SK-N-SH (cell line): ENCODE data around the gene INPPL1.

Source experiments
- CHD2 ChIP-seq: fragments of 150-350 bp; IDR thresholded peaks from 2 replicates; pipeline ENCODE4 v1.6.1; 2018; ENCODE audit warnings: low read length; ENCODE audit not compliant: partially characterized antibody
- FOXJ3 ChIP-seq: sonication (generic); formaldehyde crosslinking; IDR thresholded peaks from 2 replicates; pipeline ENCODE4 v1.5.1; 2020; ENCODE audit warnings: mild to moderate bottlenecking, missing genetic modification reagents
- GATA2 ChIP-seq: sonication (generic); formaldehyde crosslinking; IDR thresholded peaks from 2 replicates; pipeline ENCODE4 v1.5.0; 2020; ENCODE audit warnings: mild to moderate bottlenecking, missing genetic modification reagents
- POLR2AphosphoS5 ChIP-seq: IDR thresholded peaks from 2 replicates; pipeline ENCODE4 v1.6.1; 2012; ENCODE audit warnings: low read depth, low read length
- SIN3A ChIP-seq: IDR thresholded peaks from 2 replicates; pipeline ENCODE4 v1.6.1; 2012; ENCODE audit warnings: low read depth, mild to moderate bottlenecking, low read length, moderate library complexity, borderline replicate concordance
- SMC3 ChIP-seq: IDR thresholded peaks from 2 replicates; pipeline ENCODE4 v1.6.1; 2012; ENCODE audit warnings: low read depth, low read length, improper control_type of control experiment
- TAF1 ChIP-seq: IDR thresholded peaks from 2 replicates; pipeline ENCODE4 v1.6.1; 2012; ENCODE audit warnings: low read depth, mild to moderate bottlenecking, low read length, moderate library complexity, borderline replicate concordance
- YY1 ChIP-seq: IDR thresholded peaks from 2 replicates; pipeline ENCODE4 v1.4.0; 2012; ENCODE audit warnings: low read depth, mild to moderate bottlenecking
- TF ChIP-seq, protein P1 (sequence below): fragments of 200-600 bp; sonication (generic); IDR thresholded peaks from 2 replicates; pipeline ENCODE4 v1.6.1; 2017; ENCODE audit warnings: antibody characterized with exemption, mild to moderate bottlenecking, moderate library complexity
- TF ChIP-seq, protein P2 (sequence below): IDR thresholded peaks from 2 replicates; pipeline ENCODE4 v1.4.0; 2012; ENCODE audit warnings: low read depth
- TF ChIP-seq, protein P3 (sequence below): IDR thresholded peaks from 2 replicates; pipeline ENCODE4 v1.6.1; 2012; ENCODE audit warnings: mild to moderate bottlenecking, low read depth, low read length, moderate library complexity

DNA sequence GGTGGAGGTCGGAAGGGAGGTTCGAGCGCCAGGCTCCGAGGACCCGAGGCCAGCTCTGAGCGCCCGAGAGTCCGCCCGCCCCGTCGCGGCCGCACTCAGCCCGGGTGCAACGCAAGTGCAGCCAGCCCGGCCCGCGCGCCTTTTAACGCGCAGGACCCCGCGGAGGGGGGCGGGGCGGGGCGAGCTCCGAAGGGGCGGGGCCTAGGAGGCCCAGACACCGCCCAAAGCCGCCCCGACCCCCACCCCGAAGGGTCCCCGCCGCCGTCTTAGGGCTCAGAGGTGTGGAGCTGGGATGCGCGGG, 19.4 kb downstream of the INPPL1 start, which contains the start of gene PHOX2A:
- TF ChIP-seq, protein P1, sequence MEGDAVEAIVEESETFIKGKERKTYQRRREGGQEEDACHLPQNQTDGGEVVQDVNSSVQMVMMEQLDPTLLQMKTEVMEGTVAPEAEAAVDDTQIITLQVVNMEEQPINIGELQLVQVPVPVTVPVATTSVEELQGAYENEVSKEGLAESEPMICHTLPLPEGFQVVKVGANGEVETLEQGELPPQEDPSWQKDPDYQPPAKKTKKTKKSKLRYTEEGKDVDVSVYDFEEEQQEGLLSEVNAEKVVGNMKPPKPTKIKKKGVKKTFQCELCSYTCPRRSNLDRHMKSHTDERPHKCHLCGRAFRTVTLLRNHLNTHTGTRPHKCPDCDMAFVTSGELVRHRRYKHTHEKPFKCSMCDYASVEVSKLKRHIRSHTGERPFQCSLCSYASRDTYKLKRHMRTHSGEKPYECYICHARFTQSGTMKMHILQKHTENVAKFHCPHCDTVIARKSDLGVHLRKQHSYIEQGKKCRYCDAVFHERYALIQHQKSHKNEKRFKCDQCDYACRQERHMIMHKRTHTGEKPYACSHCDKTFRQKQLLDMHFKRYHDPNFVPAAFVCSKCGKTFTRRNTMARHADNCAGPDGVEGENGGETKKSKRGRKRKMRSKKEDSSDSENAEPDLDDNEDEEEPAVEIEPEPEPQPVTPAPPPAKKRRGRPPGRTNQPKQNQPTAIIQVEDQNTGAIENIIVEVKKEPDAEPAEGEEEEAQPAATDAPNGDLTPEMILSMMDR: no peak
- no peak for TF ChIP-seq CHD2
- TF ChIP-seq, protein P2, sequence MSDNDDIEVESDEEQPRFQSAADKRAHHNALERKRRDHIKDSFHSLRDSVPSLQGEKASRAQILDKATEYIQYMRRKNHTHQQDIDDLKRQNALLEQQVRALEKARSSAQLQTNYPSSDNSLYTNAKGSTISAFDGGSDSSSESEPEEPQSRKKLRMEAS: no peak
- TF ChIP-seq SMC3: no peak
- TF ChIP-seq, protein P3, sequence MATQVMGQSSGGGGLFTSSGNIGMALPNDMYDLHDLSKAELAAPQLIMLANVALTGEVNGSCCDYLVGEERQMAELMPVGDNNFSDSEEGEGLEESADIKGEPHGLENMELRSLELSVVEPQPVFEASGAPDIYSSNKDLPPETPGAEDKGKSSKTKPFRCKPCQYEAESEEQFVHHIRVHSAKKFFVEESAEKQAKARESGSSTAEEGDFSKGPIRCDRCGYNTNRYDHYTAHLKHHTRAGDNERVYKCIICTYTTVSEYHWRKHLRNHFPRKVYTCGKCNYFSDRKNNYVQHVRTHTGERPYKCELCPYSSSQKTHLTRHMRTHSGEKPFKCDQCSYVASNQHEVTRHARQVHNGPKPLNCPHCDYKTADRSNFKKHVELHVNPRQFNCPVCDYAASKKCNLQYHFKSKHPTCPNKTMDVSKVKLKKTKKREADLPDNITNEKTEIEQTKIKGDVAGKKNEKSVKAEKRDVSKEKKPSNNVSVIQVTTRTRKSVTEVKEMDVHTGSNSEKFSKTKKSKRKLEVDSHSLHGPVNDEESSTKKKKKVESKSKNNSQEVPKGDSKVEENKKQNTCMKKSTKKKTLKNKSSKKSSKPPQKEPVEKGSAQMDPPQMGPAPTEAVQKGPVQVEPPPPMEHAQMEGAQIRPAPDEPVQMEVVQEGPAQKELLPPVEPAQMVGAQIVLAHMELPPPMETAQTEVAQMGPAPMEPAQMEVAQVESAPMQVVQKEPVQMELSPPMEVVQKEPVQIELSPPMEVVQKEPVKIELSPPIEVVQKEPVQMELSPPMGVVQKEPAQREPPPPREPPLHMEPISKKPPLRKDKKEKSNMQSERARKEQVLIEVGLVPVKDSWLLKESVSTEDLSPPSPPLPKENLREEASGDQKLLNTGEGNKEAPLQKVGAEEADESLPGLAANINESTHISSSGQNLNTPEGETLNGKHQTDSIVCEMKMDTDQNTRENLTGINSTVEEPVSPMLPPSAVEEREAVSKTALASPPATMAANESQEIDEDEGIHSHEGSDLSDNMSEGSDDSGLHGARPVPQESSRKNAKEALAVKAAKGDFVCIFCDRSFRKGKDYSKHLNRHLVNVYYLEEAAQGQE: peak; percentile 45; the same call in 1 of the 2 replicates
- peak; percentile 84 for TF ChIP-seq TAF1
- no peak for TF ChIP-seq GATA2 (CRISPR knock-in tag)
- TF ChIP-seq POLR2AphosphoS5: peak; percentile 96
- no peak for TF ChIP-seq FOXJ3 (CRISPR knock-in tag)
- TF ChIP-seq SIN3A: peak; percentile 40; the same call in 1 of the 2 replicates
- TF ChIP-seq YY1: no peak
